Activated T-helper 1 cell treated with Interleukin-2 at 50 U/mL for 16 hours (primary cell): ENCODE data around the gene C9orf50.
"Not testable (repeated sequence)": the region's sequence is repeated elsewhere in the genome, so short reads cannot be mapped to it uniquely, and the experiment has no call there.

ENCODE experiments used
- DNase-seq: peaks from one replicate; pipeline ENCODE4 v3.0.0-alpha.2; 2020; ENCODE audit warnings: low read depth

The C9orf50 gene, protein sequence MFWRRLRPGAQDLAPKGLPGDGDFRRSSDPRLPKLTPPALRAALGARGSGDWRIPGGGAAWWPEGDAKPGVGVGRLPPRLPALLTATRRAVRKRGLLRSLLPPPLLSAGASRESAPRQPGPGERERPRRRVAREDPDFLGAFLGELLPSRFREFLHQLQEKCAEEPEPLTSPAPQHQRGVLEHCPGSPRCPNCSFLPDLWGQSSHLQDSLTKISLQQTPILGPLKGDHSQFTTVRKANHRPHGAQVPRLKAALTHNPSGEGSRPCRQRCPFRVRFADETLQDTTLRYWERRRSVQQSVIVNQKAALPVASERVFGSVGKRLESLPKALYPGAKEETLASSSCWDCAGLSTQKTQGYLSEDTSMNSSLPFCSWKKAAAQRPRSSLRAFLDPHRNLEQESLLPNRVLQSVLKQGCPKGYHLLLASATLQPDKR

DNA sequence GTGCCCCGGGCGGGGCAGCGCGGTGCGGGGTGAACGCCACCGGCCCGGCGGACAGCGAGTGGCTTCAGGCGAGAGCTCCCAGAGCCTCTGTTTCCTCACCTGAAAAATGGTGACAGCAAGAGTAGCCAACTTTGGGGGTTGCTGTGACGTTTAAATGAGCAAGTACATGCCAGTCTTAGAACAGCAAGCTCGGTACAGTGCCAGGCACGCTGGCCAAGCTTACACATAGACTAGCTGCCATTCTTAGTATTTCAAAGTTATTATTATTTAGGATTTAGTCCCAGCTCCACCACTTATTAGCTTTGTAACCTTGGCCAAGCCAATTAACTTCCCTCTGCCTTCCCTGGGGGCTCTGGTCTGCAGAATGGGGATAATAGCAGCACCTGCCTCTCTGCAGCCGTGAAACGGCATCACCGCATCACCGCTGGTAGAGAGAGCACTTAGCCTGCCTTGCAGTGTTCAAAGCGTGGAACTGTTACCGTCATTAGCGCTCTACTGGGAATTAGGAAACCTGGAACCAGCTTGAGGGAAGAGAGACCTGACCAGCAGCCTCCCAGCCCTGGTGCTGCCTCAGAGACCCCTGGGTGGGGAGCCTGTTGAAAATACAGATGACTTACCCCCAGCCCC, at the start of gene C9orf50:
C9orf50 (minus strand) TSS at position 433 of the 627 bp plus-strand sequence. CDS start 527 bp downstream, outside the sequence.
- DNase-seq = no peak

DNA sequence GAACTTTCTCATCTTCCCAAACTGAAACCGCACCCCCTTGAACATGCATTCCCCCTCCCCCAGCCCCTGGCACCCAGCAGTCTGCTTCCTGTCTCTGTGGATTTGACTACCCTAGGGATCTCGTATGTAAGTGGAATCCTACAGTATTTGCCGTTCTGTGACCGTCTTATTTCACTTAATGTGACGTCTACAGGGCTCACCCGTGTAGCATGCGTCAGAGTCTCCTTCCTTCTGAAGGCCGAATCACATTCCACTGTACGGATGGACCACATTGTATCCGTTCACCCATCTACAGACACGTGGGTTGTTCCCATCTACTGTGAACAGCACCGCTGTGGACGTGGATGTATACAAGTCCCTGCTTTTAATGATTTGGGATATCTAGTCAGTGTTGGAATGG, 49.0 kb upstream of the C9orf50 start:
- no peak for DNase-seq

DNA sequence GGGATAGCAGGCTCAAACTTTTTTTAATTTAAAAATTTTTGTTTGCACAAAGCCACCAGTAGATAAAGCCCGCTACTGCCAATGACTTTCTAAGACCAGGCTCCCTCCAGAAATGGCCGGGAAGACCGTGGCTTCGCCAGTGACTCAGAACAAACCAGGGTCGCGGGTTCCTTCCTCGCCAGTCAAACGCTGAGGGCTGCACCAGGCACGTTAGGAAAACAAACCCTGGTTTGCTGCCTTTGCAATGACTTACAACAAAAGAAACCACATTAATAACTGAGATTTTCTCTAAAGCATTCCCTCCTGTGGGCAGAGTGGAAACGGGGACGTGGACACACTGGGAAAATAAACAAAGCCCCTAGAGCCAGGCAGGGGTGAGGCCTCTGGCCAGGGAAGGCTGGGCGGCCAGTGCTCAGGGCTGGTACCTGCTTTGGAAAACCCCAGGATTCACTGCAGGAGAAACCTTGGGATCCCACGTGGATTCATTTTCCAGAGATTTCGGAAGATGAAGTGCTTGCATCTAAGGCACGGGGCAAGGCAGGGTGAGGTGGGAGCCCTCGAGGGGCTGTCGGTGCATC, 48.3 kb upstream of the C9orf50 start:
- no peak for DNase-seq

DNA sequence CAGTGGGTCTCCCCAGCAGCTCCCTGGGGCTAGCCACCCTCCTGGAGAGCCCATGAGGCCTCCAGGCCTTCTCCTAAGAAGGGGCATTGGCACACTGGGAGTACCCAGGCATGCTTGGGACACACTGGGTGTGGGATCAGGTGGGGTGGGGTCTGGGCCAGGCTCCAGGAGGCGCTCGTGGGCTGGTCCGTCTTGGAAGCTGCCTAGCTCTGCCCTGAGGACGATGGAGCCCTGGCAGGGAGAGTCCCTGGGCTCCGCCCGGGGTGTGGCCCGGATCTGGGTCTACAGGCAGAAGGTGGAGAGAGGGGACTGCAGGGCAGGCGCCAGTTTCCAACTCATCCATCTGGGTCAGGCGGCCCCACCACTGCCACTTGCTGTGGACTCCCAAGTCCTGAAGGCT, 46.9 kb upstream of the C9orf50 start:
- no peak for DNase-seq

DNA sequence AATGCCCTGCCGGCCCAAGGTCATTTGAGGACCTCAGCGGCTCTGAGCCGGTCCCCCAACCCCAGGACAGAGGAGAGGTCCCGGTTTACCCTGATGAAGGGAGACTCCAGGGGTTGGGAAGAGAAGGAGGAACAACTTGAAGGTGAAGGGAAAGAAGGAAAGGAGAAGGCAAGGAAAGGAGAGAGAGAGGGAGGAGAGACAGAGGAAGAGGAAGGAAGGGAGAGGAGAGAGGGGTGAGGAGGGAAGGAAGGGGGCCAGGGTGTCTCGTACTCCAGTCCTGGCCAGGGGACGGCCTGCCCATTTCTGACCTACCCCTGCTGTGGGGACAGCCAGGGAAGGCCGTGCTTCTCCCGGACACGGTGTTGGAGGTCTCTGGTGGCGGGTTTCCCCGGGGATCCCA, 46.5 kb upstream of the C9orf50 start:
- DNase-seq = no peak

DNA sequence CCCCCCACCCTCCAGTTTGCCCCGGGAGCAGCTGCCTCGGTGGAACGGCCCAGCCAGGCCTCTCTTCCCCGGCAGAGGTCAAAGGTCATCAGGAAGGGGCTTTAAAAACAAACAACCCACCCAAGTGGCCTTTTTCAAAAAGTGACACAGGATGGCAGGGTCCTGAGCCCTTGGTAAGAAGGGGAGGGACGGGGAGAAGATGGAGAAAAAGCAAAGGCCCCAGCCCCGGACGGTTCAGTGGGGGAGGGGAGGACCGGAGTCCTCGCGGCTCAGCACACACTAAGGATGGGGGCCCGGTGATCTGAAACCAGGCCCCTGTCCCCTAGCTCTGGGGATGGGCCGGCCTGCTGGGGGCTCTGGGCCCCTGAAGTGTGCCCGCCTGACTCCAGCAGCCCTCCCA, 45.7 kb upstream of the C9orf50 start:
- DNase-seq = no peak

DNA sequence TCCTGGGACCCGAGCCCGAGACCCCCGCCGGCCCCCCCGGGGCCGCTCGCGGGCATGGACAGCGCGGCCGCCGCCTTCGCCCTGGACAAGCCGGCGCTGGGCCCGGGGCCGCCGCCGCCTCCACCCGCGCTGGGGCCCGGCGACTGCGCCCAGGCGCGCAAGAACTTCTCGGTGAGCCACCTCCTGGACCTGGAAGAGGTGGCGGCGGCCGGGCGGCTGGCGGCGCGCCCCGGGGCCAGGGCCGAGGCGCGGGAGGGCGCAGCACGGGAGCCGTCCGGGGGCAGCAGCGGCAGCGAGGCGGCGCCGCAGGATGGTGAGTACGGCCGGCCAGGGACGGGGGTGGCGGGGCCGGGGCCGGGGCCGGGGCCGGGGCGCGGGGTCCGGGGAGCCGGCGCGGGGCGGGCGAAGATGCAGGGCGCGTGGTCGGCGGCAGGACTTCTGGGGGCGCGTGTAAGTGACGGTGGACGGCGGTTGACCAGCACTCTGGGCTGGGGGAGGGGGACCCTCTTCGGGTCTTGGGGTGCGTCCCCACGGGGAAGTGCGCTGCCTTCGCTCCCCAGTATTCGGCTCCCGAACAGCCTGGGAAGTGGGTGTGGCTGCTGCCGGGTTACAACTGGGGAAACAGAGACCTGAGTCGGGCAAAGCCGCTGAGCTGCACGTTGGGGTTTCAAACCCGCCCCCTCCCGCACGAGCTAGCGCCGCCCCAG, 45.1 kb upstream of the C9orf50 start:
- DNase-seq = no peak

DNA sequence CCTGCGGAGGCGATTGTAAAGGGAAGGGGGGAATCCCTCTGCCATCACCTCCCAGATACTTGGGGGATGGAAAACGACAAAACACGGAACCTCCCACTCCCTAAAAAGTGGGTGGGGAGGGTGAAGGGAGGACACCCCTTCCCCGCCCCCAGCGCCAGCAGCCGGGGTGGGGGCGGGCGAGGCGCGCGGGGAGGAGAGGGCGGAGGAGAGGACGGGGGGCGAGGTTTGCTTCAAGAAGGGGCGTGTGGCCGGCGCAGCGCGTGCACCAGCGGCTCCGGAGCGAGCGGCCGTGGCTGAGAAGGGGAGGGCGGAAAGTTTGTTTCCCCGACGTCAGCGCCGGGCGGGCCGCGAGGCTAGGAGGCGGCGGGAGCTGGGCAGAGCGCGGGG, 44.5 kb upstream of the C9orf50 start, which contains the start of gene PRRX2:
PRRX2 (plus strand) TSS at position 259 of the 387 bp plus-strand sequence. CDS start 221 bp downstream, outside the sequence.
- peak; percentile 2 for DNase-seq

DNA sequence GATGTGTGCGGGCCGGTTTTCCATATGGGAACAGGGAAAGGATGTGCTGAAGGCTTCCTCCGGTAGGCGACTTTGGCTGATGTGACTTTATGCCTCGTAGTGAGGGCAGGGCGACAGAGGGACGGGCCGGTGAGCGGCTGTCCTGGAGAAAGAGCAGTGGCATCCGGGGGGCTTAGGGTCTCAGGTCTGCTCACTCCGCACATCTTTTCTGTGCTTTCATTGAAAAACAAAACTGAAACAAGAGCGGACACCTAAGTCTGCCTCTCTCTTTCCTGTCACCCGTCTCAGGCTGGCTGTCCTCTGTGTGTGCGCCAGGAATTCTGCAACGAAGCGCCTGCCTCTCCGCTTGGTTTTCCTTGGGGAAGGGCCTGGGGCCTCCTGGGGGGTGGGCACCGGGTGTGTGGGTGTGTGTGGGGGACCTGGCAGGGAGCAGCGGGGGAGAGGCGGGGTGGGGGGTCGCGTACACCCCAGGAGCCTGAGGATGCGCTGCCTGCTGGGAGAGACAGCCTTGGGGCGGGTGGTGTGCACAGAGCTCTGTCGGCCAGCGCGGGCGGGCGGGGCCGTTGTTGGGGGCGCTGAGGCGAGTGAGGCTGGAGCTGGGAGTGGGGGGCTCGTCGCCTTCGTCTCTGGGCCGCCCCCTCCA, 44.0 kb upstream of the C9orf50 start:
- no peak for DNase-seq

DNA sequence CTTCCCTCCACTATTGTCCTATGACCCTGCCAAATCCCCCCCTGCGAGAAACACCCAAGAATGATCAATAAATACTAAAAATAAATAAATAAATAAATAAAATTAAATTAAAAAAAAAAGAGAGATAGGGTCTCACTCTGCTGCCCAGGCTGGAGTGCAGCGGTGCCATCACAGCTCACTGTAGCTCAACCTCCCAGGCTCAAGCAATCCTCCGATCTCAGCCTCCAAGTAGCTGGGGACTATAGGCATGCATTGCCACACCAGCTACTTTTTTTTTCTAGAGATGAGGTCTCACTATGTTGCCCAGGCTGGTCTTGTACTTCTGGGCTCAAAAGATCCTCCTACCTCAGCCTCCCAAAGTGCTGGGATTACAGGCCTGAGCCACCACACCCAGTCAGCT, 41.3 kb upstream of the C9orf50 start:
- DNase-seq = not testable (repeated sequence)

DNA sequence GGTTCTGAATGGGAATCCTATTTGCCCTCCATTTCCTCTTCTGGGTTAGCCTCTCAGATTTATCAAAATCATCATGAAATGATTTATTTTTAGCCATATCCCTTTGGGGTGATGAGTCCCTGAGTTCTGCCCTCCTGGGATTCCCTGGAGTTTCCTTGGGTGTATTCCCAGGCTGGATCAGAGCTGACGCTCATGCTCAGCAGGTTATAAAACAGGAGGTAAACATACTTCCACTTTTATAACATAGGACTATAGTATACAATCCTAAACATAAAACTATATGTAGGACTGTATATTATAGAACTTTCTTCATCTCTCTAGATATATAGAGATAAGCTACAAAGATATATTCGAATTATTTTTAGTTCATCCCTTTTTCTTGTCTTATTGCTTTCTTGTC, 40.1 kb upstream of the C9orf50 start:
- no peak for DNase-seq

DNA sequence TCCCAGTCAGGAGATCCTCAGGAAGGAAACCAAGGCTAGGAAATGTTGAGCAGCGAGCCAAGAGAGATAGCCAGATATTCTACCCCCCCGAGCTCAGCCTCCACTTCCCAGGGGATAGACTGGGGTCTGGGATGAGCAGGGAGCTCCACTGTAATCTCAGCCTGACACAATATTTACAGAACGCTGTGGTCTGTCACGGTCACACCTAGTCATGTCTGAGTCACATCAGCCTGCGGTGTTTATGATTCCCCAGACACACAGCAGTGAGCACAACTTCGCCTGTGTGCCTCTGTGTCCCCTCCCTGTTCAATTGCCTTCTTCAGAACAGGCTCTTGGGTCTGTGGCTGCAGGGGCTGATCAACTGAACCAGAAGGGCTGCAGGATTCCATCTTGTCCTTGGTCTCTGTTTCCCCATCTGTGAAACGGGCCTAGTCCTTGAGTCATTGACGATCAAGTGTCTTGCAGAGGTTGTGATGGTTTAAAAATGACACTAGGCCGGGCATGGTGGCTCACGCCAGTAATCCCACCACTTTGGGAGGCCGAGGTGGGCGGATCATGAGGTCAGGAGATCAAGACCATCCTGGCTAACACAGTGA, 36.0 kb upstream of the C9orf50 start:
- DNase-seq = no peak

DNA sequence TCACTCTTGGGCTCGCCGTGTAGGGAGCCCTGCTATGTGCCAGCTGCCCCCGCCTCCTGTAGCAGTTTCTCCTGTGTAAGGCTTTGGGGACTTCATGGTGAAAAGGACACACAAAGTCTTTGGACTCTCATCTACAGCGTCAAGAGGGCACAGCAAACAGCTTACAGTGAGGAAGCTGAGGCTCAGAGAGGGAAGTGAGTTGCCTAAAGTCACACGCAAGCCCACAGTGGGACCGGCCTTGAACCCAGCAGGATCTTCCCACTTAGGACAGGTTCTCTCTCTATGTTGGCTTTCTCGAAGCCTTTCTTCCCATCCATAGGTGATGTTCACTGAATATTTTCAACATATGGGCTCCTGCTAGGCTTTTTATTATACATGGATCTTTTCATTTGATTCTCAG, 34.8 kb upstream of the C9orf50 start:
- no peak for DNase-seq

DNA sequence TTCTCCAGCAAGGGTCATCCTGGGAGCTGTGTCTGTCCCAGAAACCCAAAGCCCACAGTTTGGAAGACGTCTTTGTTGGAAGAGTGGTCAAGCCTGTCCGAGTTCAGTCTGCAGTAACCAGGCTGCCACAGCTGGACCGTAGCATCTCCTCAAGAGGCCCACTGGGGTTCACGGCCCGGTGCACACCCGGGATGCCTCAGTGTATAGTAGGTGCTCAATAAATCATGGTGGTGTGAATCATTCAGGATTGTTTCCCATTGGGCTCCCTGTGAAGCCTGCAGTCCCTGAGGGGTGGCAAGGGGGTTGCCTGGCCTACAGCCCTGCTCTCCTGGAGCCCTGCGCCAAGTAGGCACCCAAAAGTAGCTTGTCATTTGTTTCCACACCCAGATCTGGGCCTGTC, 34.3 kb upstream of the C9orf50 start:
- DNase-seq = no peak

DNA sequence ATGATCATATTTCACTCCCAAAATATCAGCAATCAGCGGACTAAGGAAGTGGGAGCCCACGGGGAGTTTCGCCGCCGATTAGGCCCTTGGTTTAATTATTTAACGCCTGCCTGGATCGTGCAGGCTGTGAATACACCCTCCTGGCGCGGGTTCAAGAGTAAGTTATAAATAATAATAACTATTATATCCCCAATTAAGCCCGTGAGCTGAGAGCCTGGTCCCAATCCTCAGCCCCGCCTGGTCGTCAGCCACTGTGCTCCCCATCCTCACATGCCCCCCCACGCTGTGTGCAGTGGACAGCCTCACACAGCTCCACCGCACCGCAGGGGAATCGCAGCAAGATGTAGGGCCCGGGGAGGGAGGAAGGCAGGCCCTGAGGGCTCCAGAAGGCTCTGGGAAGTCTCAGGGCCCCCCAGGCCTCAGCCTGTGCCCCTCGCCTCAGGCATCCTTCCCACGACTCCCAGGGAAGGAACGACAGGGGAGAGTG, 33.7 kb upstream of the C9orf50 start:
- no peak for DNase-seq

DNA sequence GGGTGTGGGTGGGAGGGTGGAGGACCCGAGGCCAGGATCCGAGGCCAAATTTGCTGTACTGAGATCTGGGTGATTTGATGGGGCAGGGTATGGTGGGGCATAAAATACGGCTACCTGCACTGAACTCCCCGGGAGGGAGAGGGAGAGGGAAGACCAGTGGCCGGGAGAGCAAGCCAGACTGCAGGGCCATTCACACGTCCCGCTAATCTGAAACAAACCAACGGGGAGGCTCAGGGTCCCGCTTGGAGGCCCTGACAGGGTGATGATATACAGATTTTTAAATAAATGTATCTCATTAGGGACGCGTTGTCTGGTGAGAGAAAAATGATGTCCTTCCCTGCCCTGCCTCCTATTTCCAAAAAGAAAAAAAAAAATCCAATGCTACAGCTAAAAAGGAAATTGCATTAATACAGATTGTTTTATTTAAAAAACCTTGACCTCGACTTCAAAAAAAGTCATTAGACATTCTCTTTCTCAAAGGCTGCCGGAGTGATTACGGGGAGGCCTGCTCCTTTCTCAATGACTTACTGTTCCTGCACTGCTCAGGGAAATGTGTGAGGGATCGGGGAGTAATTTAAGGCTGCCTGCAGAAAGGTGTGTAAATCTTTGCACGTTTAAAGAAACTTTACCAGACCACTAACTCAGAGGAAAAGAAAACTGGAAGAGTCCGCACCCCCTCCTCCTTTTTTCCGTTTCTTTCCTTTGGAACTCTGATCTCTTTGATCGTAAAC, 33.1 kb upstream of the C9orf50 start:
- DNase-seq = no peak

DNA sequence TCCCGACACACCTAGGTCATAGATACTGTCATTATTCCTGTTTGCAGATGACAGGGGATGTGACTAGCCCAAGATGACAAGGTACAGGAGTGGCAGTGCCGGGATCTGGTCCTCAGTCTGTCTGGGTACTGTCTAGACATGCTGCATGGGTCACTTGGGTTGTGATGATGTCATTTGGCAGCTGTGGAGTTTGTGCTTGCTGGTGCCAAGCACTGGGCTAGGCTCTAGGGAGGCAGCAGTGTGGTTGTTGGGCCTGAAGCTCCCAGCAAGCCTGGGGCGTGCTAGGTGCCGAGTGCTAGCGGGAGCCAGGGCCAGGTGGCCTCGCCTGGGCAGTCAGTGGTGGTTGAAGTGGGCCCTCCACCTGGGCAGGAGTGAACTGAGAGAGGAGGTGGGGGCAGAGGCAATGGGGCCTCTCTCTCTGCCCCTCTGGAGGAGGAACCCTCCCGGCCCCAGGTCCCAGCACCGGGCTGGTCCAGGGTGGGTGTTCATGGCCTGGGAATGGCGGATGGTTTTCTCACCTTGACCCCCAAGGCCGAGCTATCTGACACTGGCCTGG, 29.9 kb upstream of the C9orf50 start:
- no peak for DNase-seq

DNA sequence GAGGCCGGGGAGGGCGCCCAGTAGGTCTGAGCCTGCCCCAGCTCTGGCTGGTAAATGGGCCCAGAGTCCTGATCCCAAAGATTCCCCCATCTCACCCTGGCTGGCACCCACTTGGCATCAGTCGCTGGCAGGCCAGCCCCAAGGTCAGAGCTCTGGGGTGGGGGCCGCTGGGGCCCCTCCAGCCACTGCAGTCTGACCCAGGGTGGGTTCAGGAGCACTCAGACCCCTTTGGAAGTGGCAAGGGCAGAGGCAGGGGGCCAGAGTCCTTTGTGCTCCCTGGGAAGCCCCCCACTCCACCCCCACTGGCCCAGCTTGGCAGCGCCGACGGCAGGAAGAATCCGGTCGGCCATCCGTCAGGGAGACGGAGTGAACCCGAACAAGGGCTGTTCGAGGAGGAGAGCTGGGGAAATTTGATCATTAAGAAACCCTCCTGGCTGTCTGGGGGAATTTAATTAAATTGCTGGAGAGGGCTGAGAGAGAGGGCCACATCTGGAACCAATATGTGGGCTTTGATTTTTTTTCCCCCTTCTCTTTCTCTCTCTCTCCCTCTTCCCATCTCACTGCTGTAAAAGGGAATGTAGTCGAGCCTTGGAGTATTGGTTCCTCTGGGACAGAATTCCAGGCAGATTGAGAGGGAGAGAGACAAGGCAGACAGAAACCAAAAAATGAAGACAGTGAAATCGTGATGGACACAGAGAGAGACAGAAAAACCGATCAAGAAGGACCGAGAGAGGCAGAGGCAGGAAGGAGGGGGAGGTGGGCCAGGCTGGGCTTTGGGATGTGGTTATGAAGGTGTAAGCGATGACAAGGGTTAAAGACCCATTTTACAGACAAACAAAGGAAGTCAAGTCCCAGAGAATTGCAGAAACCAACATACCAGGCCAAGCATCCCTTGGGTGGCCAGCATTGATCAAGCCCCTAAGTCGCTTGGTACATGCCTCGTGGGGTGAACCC, 29.1 kb upstream of the C9orf50 start:
- DNase-seq = no peak

DNA sequence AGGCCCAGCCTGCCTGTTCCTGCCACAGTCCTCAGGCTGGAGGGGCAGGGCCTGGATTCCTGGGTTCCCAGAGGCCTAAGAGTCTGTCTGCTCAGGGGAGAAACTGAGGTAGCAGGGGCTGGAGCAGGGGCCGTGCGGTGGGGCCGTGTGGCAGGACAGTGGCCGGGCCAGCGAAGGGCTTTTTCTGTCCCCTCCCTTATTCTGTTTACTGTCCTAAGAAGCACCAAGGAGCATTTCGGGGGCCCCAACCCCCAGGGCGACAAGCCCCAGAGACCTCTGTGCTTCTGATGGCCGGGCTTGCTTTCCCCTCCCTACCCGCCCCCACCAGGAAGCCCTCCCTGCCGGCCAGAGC, 27.8 kb upstream of the C9orf50 start:
- DNase-seq = no peak
